Hepatocyte (in vitro differentiated cells): ENCODE measurements around the gene CSF1R. TPM values are rescaled to one million over a fixed set of nuclear protein-coding genes. Genes with fewer than 3 reads are reported as not detected.

Source experiments
- DNase-seq: peaks from one replicate; pipeline ENCODE4 v3.0.0-alpha.2; 2016; ENCODE audit warnings: low spot score
- H2AFZ ChIP-seq: fragments of 200-600 bp; sonication (generic); 2 replicates; pipeline ENCODE4 v1.6.0; 2016; ENCODE audit warnings: antibody characterized with exemption, mild to moderate bottlenecking
- H3K27ac ChIP-seq: fragments of 200-600 bp; sonication (generic); 2 replicates; pipeline ENCODE4 v1.5.1; 2016; ENCODE audit warnings: mild to moderate bottlenecking
- H3K27me3 ChIP-seq: fragments of 200-600 bp; sonication (generic); 2 replicates; pipeline ENCODE4 v1.6.1; 2016
- H3K36me3 ChIP-seq: fragments of 200-600 bp; sonication (generic); replicated peaks from 2 replicates; pipeline ENCODE4 v1.5.1; 2016; ENCODE audit warnings: low read depth; ENCODE audit not compliant: insufficient read depth
- H3K4me1 ChIP-seq: fragments of 200-600 bp; sonication (generic); 2 replicates; pipeline ENCODE4 v1.5.1; 2016; ENCODE audit warnings: mild to moderate bottlenecking, moderate library complexity; ENCODE audit not compliant: insufficient read depth
- H3K4me2 ChIP-seq: fragments of 200-600 bp; sonication (generic); 2 replicates; pipeline ENCODE4 v1.6.0; 2016
- H3K4me3 ChIP-seq: fragments of 200-600 bp; sonication (generic); 2 replicates; pipeline ENCODE4 v1.5.1; 2016; ENCODE audit warnings: mild to moderate bottlenecking
- H3K79me2 ChIP-seq: fragments of 200-600 bp; sonication (generic); 2 replicates; pipeline ENCODE4 v1.6.0; 2017; ENCODE audit warnings: mild to moderate bottlenecking
- H3K9me2 ChIP-seq: fragments of 200-600 bp; sonication (generic); replicated peaks from 2 replicates; pipeline ENCODE4 v1.6.0; 2017; ENCODE audit warnings: mild to moderate bottlenecking; ENCODE audit not compliant: insufficient read depth
- H3K9me3 ChIP-seq: fragments of 200-600 bp; sonication (generic); 2 replicates; pipeline ENCODE4 v1.5.1; 2016; ENCODE audit warnings: low read depth, mild to moderate bottlenecking
- H4K20me1 ChIP-seq: fragments of 200-600 bp; sonication (generic); 2 replicates; pipeline ENCODE4 v1.6.0; 2016; ENCODE audit warnings: mild to moderate bottlenecking; ENCODE audit not compliant: insufficient read depth, poor library complexity, severe bottlenecking
- CTCF ChIP-seq: fragments of 200-600 bp; sonication (generic); IDR thresholded peaks from 2 replicates; pipeline ENCODE4 v1.5.1; 2016; ENCODE audit warnings: antibody characterized with exemption, mild to moderate bottlenecking; ENCODE audit not compliant: poor library complexity
- EZH2 ChIP-seq: fragments of 200-600 bp; sonication (generic); IDR thresholded peaks from 2 replicates; pipeline ENCODE4 v1.6.1; 2016; ENCODE audit warnings: antibody characterized with exemption, mild to moderate bottlenecking, borderline replicate concordance
- EZH2phosphoT487 ChIP-seq: fragments of 200-600 bp; sonication (generic); IDR thresholded peaks from one replicate; pipeline ENCODE4 v1.6.1; 2018; ENCODE audit warnings: antibody characterized with exemption, mild to moderate bottlenecking, low read depth, moderate library complexity; ENCODE audit not compliant: unreplicated experiment, severe bottlenecking
- WGBS: methylation state at CpG from one replicate; pipeline ENCODE4 v1.1.6; 2016; ENCODE audit warnings: low lambda C conversion rate; ENCODE audit errors: missing lambda C conversion rate; 5-methylcytosine and 5-hydroxymethylcytosine counted together
- polyA plus RNA-seq: library from polyadenylated mRNA; unstranded; fragments of >200 nt; fragmentation: Nextera tagmentation; extraction: Ambion mirVana; gene quantifications from 2 replicates; pipeline ENCODE4 v1.2.1, GENCODE V29; 2016
- total RNA-seq: library from RNA; depleted of rRNA; stranded (reverse); fragments of >200 nt; gene quantifications from 2 replicates; pipeline ENCODE4 v1.2.3, GENCODE V29; 2014

The CSF1R gene
- total and polyA plus RNA-seq, 2 experiments from 2014 or later = 3.6 to 4.7 TPM

- DNase-seq = no peak
- Histone ChIP-seq H4K20me1 (no peaks in the 10 kb centered on the region), H3K27ac (no peak overlapping the region), H3K4me1 (peaks cover 5% of the 10 kb centered on the region), H3K79me2 (no peaks in the 10 kb centered on the region), H3K36me3 (no peaks in the 10 kb centered on the region), H3K27me3 (no peaks in the 10 kb centered on the region), H2AFZ (no peak overlapping the region), H3K9me3 (no peaks in the 10 kb centered on the region), H3K9me2 (no peaks in the 10 kb centered on the region), H3K4me2 (no peak overlapping the region), H3K4me3 (no peak overlapping the region)
- TF ChIP-seq EZH2 = no peak
- no peak for TF ChIP-seq EZH2phosphoT487
- no peak for TF ChIP-seq CTCF
- WGBS = 89% methylated on average over 11 of the region's 11 CpGs
Observed at GRCh38 chr5:150059623-150060022, 26.7 kb downstream of the CSF1R start.

GRCh38 chr5:150058480-150059126 lies 27.8 kb downstream of the CSF1R start:
- WGBS = 85% methylated on average over 6 of the region's 6 CpGs
- Histone ChIP-seq H3K4me3 (no peak overlapping the region), H3K4me1 (peaks cover 5% of the 10 kb centered on the region), H3K79me2 (no peaks in the 10 kb centered on the region), H3K36me3 (no peaks in the 10 kb centered on the region), H3K27me3 (no peaks in the 10 kb centered on the region), H3K4me2 (no peak overlapping the region), H2AFZ (no peak overlapping the region), H3K27ac (no peak overlapping the region), H3K9me2 (no peaks in the 10 kb centered on the region), H4K20me1 (no peaks in the 10 kb centered on the region), H3K9me3 (no peaks in the 10 kb centered on the region)
- no peak for DNase-seq
- no peak for TF ChIP-seq EZH2
- no peak for TF ChIP-seq CTCF
- TF ChIP-seq EZH2phosphoT487 = no peak

- Histone ChIP-seq H3K27me3 (no peaks in the 10 kb centered on the region), H3K36me3 (no peaks in the 10 kb centered on the region), H3K9me2 (no peaks in the 10 kb centered on the region), H3K9me3 (no peaks in the 10 kb centered on the region), H4K20me1 (no peaks in the 10 kb centered on the region), H3K27ac (no peak overlapping the region), H2AFZ (no peak overlapping the region), H3K4me1 (peaks cover 5% of the 10 kb centered on the region), H3K4me3 (no peak overlapping the region), H3K4me2 (no peak overlapping the region), H3K79me2 (no peaks in the 10 kb centered on the region)
- TF ChIP-seq EZH2 (no peak), EZH2phosphoT487 (no peak), CTCF (no peak)
- no peak for DNase-seq
- 48% methylated on average over 5 of the region's 5 CpGs for WGBS
Observed at GRCh38 chr5:150057996-150058395, 28.4 kb downstream of the CSF1R start.
